ENCODE results near the gene RPLP2.

RPLP2 gene

DNA sequence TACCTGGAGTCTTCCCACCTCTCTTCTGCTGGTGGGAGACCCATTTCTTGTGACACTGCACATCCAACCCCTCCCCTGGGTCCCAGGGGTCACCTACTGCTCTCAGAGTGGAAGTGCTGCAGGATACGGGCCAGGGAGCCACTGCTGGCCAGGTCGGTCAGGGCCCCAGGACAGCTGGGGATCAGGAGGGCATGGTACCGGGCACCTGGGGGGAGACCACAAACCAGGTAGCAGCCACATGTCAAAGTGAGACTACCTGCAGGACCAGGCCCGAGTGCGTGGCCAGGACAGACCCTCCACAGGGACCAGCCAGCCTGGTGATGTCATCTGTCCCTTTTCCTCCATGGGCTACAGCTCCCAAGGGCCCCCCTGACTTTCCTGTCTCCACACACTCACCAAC, 36.3 kb upstream of the RPLP2 start:
- H3K4me3 ChIP-seq (ENCODE audit: low read depth, low read length): no peak overlapping the region

DNA sequence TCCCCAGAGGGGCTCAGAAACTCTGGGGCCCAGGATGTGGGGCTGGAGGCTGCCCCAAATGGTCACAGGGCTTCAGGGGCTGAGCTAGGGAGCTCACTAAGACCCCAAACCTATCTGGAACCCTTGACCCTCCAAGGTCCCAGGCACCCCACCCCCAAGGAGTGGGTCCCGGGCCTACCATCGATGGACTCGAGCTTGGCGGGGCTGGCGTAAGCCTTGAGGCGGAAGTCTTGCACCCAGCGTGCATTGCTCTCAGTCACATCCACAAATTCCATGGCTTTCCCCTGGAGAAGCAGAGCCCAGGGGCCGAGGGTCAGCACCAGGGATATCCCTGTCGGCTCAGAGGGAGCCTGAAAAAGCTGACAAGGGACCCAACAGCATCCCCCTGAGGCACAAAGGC, 35.9 kb upstream of the RPLP2 start:
- H3K4me3 ChIP-seq (ENCODE audit: low read depth, low read length): no peak overlapping the region

DNA sequence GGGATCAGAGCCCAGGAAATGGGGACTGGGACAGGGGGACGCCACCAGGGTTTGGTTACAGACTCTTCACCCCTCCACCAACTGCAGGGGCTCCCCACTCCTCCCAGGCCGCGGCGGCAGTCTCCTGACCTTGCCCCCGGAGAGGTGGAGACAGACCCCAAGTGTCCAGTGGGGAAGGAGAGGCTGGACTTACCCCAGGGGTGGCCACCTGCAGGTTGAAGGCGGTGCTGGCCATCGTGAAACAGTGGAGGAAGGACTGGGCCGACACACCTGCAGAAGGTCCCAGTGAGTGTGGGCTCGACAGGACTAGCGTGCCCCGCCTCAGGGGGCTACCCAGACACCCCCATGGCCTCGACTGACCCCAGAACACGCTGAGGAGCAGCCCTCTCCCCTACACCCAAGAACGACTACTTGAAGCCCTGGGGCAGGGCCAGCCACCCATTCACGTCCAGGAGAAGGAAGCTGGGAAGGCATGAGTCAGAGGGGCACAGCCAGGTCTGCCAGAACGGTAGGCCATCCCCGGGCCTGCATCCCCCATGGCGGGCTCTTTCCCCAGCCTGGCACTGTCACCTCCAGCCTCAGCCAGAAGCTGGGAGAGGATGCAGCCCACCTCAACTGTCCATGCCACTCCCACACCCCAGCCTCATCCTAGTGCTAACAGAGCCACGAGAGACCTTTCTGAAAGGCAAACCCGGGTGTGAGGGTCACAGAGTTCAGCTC, 34.7 kb upstream of the RPLP2 start:
- no peak overlapping the region for H3K4me3 ChIP-seq (ENCODE audit: low read depth, low read length)

DNA sequence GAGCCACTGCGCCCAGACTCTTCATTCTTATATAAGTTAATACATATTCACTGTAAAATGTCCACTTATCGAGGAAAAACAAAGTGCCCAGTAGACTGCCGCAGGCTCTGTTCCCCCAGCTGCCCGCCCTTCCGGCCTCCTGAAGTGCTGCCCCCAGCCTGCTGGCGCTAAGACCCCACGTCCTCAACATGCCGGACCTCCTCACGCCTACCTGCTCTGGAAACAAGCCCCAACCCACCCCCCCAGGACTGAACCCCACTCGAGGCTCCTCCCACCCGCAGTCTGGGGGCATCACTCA, 33.6 kb upstream of the RPLP2 start:
- peak overlapping the region; percentile 87 for H3K4me3 ChIP-seq (ENCODE audit: low read depth, low read length)

DNA sequence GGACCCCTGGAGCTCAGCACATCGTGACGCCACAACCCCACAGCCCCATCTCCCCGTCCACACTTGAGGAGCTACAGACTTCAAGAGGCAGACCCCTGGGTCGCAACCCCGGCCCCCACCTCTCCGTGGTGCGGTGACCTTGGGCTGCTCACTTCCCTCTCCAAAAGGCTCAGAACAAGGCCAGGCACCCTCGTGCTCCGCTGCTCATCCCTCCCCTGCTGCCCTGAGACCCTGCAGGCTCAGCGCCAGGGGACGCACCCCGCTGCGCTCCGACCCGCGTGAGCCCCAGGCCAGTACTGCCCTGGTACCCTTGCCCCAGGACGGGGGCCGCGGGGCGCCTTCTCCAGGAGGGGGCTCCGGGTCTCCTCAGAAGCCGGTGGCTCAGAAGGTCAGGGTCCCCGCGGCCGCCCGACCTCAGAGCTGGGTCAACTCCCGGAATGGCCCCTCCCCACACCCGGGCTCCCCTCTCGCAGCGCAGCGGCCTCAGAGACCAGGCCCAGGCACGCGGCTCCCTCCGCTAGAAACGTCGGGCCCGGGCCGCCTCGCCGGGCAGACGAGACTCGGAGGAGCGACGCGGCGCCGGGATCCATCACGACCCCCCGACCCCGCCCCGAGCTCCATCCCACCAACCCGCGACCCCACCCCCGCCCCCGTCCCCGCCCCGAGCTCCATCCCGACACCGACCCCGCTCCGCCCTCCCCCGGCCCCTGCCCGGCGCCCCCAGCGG, 33.0 kb upstream of the RPLP2 start:
- H3K4me3 ChIP-seq (ENCODE audit: low read depth, low read length): peak overlapping the region; percentile 87

DNA sequence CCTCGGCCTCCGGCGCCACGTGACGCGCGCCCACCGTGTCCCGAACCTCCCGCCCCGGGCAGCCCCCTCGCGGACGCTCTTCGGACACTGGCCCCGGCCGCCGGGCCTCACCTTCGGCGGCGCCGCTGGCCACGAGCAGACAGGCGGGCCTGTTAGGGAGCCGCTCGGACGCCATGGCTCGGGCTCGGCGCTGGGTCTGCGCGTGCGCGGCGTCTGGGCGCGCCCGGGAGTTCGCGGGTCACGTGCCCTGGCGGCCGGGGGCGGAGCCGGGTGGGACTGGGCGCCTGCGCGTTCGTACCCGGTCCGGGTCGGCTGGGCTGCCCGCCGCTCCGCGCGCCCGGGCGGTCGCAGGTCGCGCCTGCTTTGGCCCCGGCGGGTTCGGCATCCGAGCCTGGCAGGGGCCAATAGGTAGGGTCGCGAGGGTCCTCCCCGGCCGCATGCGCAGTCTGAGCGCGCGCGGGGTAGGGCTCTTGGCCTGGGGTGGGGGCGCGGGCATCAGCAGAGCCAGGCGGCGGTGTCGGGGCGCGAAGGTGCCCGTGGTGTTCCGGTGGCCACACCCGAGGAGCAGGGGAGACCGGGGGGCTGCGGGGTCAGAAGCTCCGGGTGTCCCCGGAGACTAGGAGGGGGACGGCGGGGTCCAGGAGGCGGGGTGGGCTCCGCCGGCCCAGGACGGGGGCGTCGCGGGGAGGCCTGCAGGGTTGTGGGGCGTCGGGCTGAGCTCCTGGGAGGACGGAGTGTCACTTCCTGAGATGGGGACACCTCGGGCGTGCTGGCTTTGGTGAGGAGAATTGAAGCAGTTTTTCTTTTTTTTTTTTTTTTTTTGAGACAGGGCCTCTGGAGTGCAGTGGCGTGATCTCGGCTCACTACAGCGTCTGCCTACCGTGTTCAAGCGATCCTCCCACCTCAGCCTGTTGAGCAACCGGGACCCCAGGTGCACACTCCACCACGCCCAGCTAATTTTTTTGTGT, 32.2 kb upstream of the RPLP2 start, which contains the start of gene GATD1:
TSS of gene GATD1 (minus strand) at position 200 of the 968 bp plus-strand sequence. CDS start at position 175, 25 bp downstream.
- H3K4me3 ChIP-seq (ENCODE audit: low read depth, low read length): peak within 1 kb of the TSS; percentile 87

DNA sequence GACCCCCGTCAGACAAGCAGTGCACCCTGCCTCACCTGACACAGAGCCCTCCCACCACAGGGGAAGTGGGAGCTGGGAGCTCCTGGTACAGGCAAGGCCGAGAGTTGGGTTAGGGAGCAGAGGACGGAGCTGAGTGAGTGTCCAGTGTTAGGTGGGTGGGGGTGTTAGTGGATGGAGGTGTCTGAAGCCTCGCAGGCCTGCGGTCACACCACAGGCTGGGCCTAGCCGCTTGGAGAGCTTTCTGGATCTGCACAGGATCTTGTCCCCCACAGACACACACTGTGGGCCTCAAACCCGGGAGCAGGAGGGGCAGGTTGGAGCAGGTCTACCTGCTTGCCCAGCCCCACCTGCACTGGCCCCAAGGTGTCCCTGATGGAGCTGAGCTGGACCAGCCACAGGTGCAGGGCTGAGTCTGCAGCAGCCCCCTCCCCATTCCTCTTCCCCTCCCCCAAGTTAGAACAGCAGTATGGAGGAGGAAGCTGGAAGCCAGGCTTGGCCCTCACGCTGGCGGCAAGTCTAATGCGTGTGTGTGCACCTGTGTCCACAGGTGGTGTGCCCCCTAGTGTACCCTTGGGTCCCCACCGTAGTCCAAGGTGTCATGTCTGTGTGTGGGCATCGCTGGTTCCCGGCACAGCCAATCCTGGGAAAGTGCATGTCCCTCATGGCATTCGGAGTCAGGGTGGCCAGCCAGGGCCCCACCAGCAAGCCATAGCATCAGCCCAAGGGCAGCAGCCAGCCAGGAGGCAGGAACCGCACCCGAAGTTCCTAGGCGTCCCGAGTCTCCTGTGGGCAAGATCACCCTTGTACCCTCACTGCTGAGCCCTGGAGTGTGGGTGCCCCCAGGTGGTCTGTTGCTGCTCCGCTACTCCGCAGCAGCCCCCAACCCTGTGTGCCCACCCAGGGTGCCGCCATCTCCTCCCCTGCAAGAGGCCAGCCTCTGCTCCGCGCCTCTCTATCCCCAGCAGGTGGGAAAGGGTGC, 30.5 kb upstream of the RPLP2 start:
- H3K4me3 ChIP-seq (ENCODE audit: low read depth, low read length): peak overlapping the region; percentile 4

DNA sequence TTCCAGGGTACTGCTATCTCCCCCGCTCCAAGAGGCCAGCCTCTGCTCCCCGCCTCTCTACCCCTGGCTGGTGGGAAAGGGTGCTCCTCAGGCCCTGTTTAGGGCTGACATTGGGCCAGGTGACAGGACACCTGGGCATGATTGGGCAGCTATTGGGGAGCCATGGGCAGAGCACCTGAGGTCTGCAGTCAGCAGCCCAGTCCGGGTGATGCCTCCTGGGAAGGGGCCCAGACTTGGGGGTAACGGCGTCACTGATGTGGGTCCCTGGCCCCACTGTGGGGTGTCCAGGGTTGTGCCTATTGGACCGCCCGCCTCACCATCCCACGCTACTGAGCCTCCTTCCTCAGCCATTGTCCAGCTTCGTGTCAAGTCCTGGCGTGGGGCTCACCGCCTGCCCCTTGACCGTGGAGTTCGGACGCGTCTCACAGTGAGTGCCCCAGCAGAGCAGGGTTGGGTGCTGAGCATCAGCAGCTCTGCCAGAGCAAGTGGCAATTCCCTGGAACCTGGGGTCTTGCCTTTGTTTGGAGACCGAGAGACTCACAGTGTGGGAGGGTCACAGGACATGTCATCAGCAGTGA, 29.7 kb upstream of the RPLP2 start:
- no peak overlapping the region for H3K4me3 ChIP-seq (ENCODE audit: low read depth, low read length)

DNA sequence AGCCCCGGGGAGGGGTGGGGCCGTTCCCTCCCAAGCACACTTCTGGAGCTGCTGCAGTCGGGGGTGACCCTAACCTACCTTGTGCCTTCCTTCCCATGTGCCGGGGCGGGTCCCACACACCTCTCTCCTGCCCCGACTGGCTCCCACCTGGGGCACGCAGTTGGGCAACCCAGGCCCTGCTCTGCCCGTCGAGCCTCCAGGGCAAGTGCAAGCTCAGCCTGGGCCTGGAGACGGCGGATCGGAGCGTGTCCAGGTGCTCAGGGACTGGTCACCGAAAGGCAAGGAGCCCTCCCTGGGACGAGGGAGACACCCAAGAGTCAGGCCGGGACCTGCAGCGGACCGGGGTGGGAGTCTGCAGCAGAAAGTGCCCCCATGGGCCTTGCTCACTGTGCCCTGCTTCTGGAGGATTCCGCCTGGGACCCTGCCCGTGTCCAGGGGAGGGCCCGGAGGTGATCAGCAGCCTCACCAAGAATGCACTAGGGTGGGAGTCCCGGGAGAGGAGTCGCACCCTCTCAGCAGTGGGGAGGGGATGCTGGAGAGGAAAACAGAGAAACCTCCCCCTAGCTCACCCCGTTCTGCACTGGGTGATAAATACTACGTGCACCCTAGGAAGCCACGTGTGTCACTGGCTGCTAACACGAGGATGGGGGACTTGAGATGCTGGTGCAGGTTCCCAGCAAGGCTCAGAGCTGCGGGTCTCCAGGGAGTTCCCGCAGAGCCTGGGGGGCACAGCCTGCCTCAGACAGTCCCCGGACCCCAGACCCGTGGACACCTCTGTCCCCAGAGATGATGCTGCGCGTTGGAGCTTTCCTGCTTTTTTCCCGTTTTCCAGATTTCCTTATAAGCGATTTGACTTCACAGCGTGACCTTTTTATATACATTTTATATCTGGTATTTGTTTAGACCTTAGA, 27.2 kb upstream of the RPLP2 start:
- no peak overlapping the region for H3K4me3 ChIP-seq (ENCODE audit: low read depth, low read length)

DNA sequence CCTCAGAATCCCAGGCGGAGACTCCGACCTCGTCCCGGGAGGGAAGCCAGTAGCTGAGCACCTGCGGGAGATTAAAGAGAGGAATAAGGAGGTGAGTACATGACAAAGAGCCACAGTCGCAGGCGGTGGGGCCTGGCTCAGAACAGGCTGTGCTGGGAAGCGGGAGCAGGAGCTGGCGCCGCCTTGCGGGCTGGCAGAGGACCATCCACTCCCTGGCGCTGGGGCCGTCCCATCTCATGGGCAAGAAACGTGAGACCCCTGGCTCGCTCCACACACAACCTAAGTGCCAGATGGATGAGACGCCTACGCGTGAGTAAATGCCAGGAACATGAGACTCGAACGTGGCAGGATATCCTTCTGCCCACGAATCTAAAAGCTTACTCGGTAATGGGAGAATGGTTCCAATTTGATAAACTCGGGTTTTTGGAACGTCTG, 26.2 kb upstream of the RPLP2 start:
- H3K4me3 ChIP-seq (ENCODE audit: low read depth, low read length): no peak overlapping the region

DNA sequence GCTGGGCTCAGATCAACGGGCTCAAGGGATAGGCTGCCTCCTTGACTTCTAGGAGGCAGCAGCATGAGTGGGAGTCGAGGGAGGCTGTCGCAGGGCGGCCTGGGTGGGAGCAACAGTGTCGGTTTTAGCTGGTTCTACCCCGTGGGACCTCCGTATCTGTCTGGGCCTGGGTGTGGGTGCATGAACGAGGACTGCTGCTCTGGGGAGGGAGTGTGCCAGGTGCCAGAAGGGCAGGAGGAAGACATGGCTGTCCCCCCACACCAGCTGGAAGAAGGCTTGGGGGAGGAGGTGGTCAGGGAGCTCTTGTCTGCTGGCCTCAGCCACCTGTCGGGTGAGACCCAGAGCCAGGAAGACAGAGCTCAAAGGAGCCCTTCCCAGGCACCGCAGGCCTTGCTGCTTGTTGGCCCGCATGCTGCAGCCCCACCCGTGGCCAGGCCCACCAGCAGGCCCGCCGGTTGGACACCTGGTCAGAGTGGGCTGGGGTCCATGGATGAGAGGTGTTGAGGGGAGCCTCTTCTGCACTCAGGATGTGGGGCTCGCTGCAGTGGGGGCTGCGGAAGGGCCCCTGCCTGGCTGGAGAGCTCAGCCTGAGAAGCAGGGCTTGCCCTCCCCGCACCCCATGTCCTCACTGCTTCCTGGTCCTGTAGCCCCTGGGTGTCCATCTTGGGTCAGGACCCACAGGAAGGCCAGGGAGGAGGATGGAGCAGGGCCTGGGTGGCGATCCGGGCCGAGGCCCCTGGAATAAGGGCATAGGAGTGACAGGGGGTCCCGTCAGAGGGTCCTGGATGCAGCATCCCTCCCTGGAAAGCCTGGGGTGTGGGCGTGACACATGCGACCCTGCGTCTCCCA, 23.3 kb upstream of the RPLP2 start:
- H3K4me3 ChIP-seq (ENCODE audit: low read depth, low read length): no peak overlapping the region

DNA sequence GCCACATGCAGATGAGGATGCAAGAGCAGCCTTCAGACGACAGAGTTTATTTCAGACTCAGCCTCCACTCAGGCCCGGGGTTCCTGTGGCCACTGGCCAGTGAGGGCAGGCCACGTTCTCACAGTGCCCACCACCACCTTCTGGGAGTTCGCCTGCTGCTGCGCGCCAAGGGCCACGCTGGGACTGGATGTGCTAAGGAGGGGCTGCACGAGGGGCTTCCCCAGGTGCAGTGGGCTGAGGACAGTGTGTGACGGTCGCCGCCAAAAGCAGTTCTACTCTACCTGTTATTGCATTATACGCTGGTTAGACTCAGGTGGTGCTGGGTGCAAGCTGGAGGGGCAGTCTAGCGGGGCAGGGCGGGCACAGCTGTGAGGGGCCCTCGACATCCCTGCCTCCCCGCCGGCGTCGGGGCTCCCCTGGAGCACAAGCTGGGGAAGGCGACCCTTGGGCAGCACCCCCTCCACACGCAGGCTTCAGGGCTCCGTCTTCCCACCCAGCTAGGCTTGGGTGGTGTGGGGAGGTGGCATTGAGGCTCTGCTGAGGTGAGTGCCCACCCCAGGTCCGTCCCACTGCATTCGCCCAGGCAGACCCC, 22.6 kb upstream of the RPLP2 start:
- no peak overlapping the region for H3K4me3 ChIP-seq (ENCODE audit: low read depth, low read length)

DNA sequence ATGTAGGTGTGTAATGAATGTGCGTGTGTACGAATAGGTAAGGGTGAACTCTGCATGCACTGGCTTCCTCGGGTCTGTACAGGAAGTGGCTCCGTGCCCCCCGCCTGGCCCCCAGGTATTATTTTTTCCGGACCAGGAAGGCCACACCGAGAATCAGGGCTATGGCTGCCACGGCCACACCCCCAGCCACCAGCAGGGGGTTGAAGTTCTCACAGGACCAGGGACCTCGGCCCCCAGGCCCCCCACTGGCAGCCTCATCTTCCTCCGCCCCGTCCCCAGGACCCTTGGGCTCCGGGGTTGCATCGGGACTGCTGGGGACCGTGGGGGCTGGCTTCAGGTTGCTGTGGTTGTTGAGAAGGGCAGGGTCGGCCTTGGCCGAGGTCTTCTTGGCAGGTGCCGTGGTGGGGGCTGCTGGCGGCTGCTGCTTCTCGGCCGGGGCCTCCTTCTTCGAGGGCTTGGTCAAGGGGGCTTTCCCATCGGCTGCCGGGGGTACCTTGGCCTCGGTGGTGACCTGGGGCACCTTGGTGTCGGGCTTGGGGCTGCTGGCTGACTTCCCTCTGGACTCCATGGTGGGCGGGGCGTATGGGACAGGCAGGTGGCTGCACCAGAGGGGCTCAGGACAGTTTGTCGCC, 21.6 kb upstream of the RPLP2 start:
- H3K4me3 ChIP-seq (ENCODE audit: low read depth, low read length): no peak overlapping the region

DNA sequence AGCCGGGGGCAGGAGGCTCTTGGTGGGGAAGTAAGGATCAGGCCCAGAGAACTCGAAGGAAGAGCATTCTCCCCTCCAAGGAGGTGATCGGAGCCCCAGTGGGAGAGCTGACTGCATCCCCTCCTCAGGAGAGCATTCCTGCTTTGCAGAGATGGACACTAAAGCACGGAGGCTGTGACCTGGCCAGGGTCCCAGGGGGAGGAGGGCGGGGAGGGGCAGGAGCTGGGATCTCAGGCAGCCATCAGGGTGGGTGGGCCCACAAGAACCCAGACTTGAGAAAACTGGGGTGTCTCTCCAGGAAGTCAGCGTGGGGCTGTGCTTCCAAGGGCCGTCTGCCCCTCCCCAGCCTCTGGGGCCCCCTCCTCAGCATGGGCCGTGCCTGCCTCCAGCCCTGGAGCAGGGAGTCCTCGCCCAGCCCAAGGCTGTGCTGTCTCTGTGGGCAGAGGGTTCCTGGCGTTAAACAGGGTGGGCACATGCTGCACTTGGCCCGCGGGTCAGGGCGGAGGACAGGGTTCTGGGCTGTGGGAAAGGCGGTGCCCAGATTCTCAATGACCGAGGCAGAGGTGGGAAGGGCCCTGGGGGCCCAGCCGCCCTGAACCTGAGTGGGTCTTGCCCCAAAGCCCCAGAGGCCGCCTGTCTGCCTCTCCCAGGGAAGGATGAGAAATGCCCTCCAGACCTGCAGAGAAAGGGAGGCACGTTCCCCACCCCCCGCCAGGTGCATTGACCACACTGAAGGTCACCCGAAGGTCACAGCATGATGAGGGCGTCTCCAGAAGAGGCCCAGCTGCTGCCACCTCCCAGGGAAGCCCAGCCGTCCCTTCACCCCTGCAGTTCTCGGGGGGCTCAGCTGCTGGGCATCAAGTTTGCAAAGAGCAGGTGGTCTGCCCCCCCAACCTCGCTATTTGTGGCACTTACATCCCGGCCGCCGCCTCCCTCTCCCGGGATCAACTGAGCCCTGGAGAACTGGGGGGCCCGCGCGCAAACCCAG, 20.5 kb upstream of the RPLP2 start:
- H3K4me3 ChIP-seq (ENCODE audit: low read depth, low read length): no peak overlapping the region

DNA sequence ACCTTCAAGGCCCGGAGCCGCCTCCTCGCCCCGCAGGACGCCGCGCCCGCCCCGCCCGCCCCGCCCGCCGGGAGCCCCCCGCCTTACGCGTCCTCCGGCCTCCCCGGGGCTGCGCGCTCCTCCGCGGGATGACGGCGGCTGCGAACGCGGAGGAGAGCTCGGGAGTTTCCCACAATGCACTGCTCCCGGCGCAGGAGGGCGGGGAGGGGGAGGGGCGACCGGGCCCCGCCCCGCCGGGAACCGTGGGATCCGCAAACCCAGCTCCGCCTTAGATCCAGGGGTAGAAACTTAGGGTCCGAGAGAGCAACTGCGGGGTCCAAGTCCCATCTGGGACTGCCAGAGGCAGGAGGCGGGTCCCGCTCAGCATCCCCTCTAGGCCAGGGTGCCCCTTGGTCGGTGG, 19.8 kb upstream of the RPLP2 start, which contains the start of gene CEND1:
TSS of gene CEND1 (minus strand) at position 148 of the 400 bp plus-strand sequence. CDS start 1,514 bp downstream, outside the sequence.
- H3K4me3 ChIP-seq (ENCODE audit: low read depth, low read length): no peak within 1 kb of the TSS

Measured in iPS-11a (cell line).